HFF-Myc (cell line): Measurements from ENCODE around the gene CD46.

Source experiments
- DNase-seq: peaks from one replicate; pipeline ENCODE4 v3.0.0-alpha.2; 2011; ENCODE audit warnings: low read depth; ENCODE audit errors: extremely low read depth
- H3K4me3 ChIP-seq: replicated peaks from 2 replicates; pipeline ENCODE4 v1.5.1; 2011; ENCODE audit warnings: low read depth, mild to moderate bottlenecking, control low read depth, low read length
- CTCF ChIP-seq: IDR thresholded peaks from 2 replicates; pipeline ENCODE4 v1.5.1; 2012; ENCODE audit warnings: mild to moderate bottlenecking, low read depth, low read length, control low read depth; ENCODE audit errors: missing control alignments

CD46 gene

DNA sequence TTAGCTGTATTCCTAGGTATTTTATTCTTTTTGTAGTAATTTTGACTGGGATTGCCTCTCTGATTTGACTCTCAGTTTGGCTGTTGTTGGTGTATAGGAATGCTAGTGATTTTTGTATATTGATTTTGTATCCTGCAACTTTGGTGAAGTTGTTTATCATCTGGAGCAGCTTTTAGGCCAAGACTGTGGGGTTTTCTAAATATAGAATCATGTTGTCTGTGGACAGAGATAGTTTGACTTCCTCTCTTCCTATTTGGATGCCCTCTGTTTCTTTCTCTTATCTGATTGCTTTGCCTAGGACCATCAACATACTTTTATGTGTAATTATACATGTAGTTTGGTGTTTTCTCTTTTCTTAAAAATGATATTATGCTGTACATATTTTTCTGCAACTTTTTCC lies 27.2 kb downstream of the CD46 start:
- TF ChIP-seq CTCF = no peak
- no peak overlapping the region for H3K4me3 ChIP-seq
- no peak for DNase-seq

GRCh38 chr1:207781312-207781711 lies 29.5 kb downstream of the CD46 start:
- DNase-seq = no peak
- TF ChIP-seq CTCF = no peak
- no peak overlapping the region for H3K4me3 ChIP-seq

- no peak for DNase-seq
- TF ChIP-seq CTCF = no peak
- H3K4me3 ChIP-seq = no peak overlapping the region
Observed at GRCh38 chr1:207787776-207788175, 35.9 kb downstream of the CD46 start.

GRCh38 chr1:207789386-207789785 lies 37.5 kb downstream of the CD46 start:
- no peak for DNase-seq
- no peak overlapping the region for H3K4me3 ChIP-seq
- TF ChIP-seq CTCF = no peak

DNA sequence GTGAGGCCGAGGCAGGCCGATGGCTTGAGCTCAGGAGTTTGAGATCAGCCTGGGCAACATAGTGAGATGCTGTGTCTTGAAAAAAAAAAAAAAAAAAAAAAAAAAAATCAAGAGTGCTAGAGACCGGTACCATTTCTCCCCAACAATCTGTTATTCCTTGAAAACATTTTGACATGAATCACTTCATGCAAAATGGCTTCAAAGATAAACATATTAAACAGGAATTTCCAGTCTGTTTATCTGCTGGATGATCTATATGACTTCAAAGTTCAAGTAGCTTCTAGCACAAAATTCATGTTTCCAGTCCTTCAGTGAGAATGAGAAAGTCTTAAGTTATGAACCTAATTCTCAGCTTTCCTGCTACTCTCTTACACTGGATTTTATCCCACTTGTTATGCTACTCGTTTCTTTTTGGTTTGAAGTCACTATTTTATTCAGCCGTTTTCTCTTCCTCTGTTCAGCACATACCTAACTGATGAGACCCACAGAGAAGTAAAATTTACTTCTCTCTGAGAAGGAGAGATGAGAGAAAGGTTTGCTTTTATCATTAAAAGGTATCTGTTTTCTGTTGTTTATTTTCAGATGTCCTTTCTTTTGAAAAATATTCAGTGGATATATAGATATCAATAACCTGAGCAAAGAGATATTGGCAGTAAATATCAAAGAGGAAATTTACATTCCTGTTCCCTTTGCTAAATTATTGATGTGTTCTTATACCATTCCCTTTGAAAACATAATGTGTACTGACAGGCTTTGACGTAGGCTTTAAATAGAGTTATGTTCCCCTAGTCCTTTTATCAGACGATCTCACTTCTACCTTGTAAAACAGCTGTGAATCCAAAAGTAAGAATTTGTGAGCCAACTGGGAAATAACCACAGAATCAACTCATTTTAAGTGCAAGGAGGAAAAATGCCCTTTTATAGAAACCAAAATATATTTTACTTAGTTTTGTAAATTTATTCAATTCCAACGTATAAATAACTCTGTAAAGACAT lies 38.2 kb downstream of the CD46 start:
- H3K4me3 ChIP-seq = no peak overlapping the region
- no peak for TF ChIP-seq CTCF
- DNase-seq = no peak

DNA sequence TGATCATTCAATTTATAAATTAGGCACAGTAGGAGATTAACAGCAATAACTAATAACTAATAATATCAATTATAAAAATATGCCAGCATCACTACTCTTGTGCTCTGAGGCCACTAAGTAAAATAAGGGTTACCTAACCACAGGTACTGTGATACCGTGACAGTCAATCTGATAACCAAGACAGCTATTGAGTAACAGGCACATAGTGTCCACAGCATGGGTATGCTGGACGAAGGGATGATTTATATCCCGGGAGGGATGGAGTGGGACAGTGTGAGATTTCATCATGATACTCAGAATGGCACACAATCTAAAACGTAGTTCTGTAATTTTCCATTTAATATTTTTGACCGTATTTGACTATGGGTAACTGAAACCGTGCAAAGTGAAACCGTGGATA lies 39.4 kb downstream of the CD46 start:
- no peak for TF ChIP-seq CTCF
- DNase-seq = no peak
- no peak overlapping the region for H3K4me3 ChIP-seq

GRCh38 chr1:207793327-207793726 lies 41.5 kb downstream of the CD46 start:
- H3K4me3 ChIP-seq = no peak overlapping the region
- no peak for DNase-seq
- TF ChIP-seq CTCF = no peak
